Keratinocyte (primary cell): ENCODE data around the gene CDYL. TPM values are rescaled to one million over a fixed set of nuclear protein-coding genes. Genes with fewer than 3 reads are reported as not detected.

Experiments used
- DNase-seq: peaks from one replicate; pipeline ENCODE4 v3.0.0-alpha.2; 2011; ENCODE audit warnings: low read depth, missing footprints, low spot score
- FAIRE-seq: peaks from 2 replicates; lab custom pipeline; 2011; peaks lifted over from hg19 to GRCh38; lab: Jason Lieb, UNC
- H2AFZ ChIP-seq: 2 replicates; pipeline ENCODE4 v1.6.0; 2012; ENCODE audit warnings: low read length, control low read depth, inconsistent platforms; ENCODE audit not compliant: control insufficient read depth
- H3K27ac ChIP-seq: 2 replicates; pipeline ENCODE4 v1.5.1; 2011; ENCODE audit warnings: low read length; ENCODE audit not compliant: control insufficient read depth, insufficient read depth
- H3K27me3 ChIP-seq: 3 replicates; pipeline ENCODE4 v1.6.0; 2011; ENCODE audit warnings: low read length; ENCODE audit not compliant: control insufficient read depth, insufficient read depth; ENCODE audit errors: extremely low read depth
- H3K36me3 ChIP-seq, 2 experiments: 2 replicates in 1 of 2; 3 replicates in 1 of 2; pipeline ENCODE4 v1.5.1; 2011; ENCODE audit warnings: low read length in 2 of 2, mild to moderate bottlenecking in 1 of 2; ENCODE audit not compliant: control insufficient read depth in 2 of 2, insufficient read depth in 2 of 2; ENCODE audit errors: extremely low read depth in 1 of 2
- H3K4me1 ChIP-seq: 3 replicates; pipeline ENCODE4 v1.5.1; 2011; ENCODE audit warnings: low read length; ENCODE audit not compliant: control insufficient read depth, insufficient read depth; ENCODE audit errors: extremely low read depth
- H3K4me2 ChIP-seq: 3 replicates; pipeline ENCODE4 v1.6.0; 2011; ENCODE audit warnings: low read depth, low read length; ENCODE audit not compliant: control insufficient read depth, insufficient read depth; ENCODE audit errors: extremely low read depth
- H3K4me3 ChIP-seq, 3 experiments: fragments of 200-600 bp in 1 of 3; sonication (generic) in 1 of 3; 2 replicates in 2 of 3; 3 replicates in 1 of 3; pipeline ENCODE4 v1.5.1; 2011 to 2016; ENCODE audit warnings: low read length in 3 of 3, mild to moderate bottlenecking in 3 of 3, control low read depth in 2 of 3, inconsistent platforms in 1 of 3, low read depth in 1 of 3, mixed read lengths in 1 of 3, mixed run types in 1 of 3, moderate library complexity in 1 of 3; ENCODE audit not compliant: control insufficient read depth in 2 of 3, insufficient read depth in 2 of 3; ENCODE audit errors: extremely low read depth in 1 of 3
- H3K79me2 ChIP-seq: 2 replicates; pipeline ENCODE4 v1.6.0; 2012; ENCODE audit warnings: low read length; ENCODE audit not compliant: control insufficient read depth, insufficient read depth
- H3K9ac ChIP-seq: 3 replicates; pipeline ENCODE4 v1.6.0; 2011; ENCODE audit warnings: low read length; ENCODE audit not compliant: control insufficient read depth, insufficient read depth; ENCODE audit errors: extremely low read depth
- H3K9me1 ChIP-seq: 3 replicates; pipeline ENCODE4 v1.6.0; 2011; ENCODE audit warnings: low read length; ENCODE audit not compliant: control insufficient read depth, insufficient read depth; ENCODE audit errors: extremely low read depth
- H3K9me3 ChIP-seq: 2 replicates; pipeline ENCODE4 v1.5.1; 2012; ENCODE audit warnings: low read depth, low read length; ENCODE audit not compliant: control insufficient read depth
- H4K20me1 ChIP-seq: 3 replicates; pipeline ENCODE4 v1.6.0; 2011; ENCODE audit warnings: low read length; ENCODE audit not compliant: control insufficient read depth, insufficient read depth; ENCODE audit errors: extremely low read depth
- EZH2 ChIP-seq: IDR thresholded peaks from one replicate; pipeline ENCODE4 v1.6.1; 2012; ENCODE audit warnings: inconsistent platforms, mild to moderate bottlenecking, low read length, moderate library complexity
- dilution Hi-C: fragments of 300-500 bp; cut with MboI; formaldehyde crosslinking; loops from one replicate; pipeline ENCODE4 v1.7.0; 2020; ENCODE audit warnings: low sequenced_read_pairs; ENCODE audit not compliant: extremely low pct_ligation_motif_present
- polyA plus RNA-seq, 5 experiments: library from polyadenylated mRNA; depleted of rRNA in 3 of 5; stranded (reverse) in 3 of 5; stranded (forward) in 1 of 5; unstranded in 1 of 5; fragments of >200 nt; gene quantifications; 1 replicate in 1 of 5; 2 replicates in 3 of 5; 3 replicates in 1 of 5; pipeline versions ENCODE4 v1.2.1 to v1.2.3, GENCODE V29; 2011 to 2012; ENCODE audit warnings: missing spikeins in 2 of 5, low read depth in 1 of 5, low replicate concordance in 1 of 5
- TF ChIP-seq, protein P1 (sequence below), 3 experiments: IDR thresholded peaks in 1 of 3; conservative IDR thresholded peaks in 1 of 3; optimal IDR thresholded peaks in 1 of 3; 2 replicates in 2 of 3; 3 replicates in 1 of 3; pipeline versions ENCODE3 to v1.5.1; 2011; ENCODE audit warnings: low read length in 3 of 3, mild to moderate bottlenecking in 3 of 3, moderate library complexity in 2 of 3, control low read depth in 1 of 3, inconsistent platforms in 1 of 3; ENCODE audit not compliant: insufficient read depth in 2 of 3; ENCODE audit errors: extremely low read depth in 1 of 3

The CDYL gene
- polyA plus RNA-seq, 1 donor (not counting 4 experiments of a cell fraction or from before 2014, with no cell fraction given): 48.0 TPM

DNA sequence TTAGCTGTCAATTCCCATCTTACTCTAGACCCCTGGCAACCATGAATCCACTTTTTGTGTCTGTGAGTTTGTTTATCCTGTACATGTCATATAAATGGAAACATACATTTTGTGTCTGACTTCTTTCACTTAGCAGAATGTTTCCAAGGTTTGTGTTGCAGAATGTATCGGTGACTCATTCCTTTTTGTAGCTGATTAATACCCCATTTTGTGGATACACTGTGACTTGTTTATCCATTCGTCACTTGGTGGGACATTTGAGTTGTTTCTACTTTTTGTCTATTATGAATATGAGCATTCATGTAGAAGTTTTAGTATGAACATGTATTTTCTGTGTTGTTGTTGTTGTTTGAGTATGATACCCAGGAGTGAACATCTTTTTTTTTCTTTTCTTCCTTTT lies 21.4 kb downstream of the CDYL start:
- Histone ChIP-seq H3K36me3 (no peaks in the 10 kb centered on the region), H3K9me1 (peaks cover 3% of the 10 kb centered on the region), H3K27ac (no peak overlapping the region), H3K9ac (no peak overlapping the region), H3K27me3 (no peaks in the 10 kb centered on the region), H3K9me3 (no peaks in the 10 kb centered on the region), H4K20me1 (peaks cover 30% of the 10 kb centered on the region), H3K79me2 (peaks cover 100% of the 10 kb centered on the region), H3K4me2 (no peak overlapping the region), H3K4me3 (no peak overlapping the region), H2AFZ (no peak overlapping the region), H3K4me1 (peaks cover 9% of the 10 kb centered on the region)
- no peak for TF ChIP-seq EZH2
- TF ChIP-seq, protein P1, sequence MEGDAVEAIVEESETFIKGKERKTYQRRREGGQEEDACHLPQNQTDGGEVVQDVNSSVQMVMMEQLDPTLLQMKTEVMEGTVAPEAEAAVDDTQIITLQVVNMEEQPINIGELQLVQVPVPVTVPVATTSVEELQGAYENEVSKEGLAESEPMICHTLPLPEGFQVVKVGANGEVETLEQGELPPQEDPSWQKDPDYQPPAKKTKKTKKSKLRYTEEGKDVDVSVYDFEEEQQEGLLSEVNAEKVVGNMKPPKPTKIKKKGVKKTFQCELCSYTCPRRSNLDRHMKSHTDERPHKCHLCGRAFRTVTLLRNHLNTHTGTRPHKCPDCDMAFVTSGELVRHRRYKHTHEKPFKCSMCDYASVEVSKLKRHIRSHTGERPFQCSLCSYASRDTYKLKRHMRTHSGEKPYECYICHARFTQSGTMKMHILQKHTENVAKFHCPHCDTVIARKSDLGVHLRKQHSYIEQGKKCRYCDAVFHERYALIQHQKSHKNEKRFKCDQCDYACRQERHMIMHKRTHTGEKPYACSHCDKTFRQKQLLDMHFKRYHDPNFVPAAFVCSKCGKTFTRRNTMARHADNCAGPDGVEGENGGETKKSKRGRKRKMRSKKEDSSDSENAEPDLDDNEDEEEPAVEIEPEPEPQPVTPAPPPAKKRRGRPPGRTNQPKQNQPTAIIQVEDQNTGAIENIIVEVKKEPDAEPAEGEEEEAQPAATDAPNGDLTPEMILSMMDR (optimal IDR thresholded peaks at IDR 0.05 in 1 of 3, IDR thresholded peaks at IDR 0.05 in 1 of 3, conservative IDR thresholded peaks at IDR 0.05 in 1 of 3; ENCODE audit: extremely low read depth in 1 of 3, insufficient read depth in 2 of 3, low read length in 3 of 3): no peak
- FAIRE-seq: no peak
- dilution Hi-C loops: no loop called here
- no peak for DNase-seq

DNA sequence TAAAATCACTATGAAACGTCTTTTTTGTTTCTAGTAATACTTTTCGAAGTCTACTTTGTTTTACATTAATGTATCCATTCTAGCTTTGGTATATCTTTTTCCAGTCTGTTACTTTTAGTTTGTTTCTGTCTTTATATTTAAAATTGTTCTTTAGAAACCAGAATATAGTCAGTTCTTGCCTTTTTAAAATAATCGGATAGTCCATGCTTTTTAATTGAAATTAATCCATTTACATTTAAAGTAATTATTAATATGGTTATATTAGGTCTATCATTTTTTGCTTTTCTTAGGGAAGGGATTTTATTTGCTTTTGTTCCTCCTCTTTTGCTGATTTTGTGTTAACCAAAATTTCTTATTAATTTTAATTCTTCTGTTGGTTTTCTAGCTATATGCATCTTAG lies 23.7 kb downstream of the CDYL start:
- TF ChIP-seq, protein P1 (optimal IDR thresholded peaks at IDR 0.05 in 1 of 3, IDR thresholded peaks at IDR 0.05 in 1 of 3, conservative IDR thresholded peaks at IDR 0.05 in 1 of 3; ENCODE audit: extremely low read depth in 1 of 3, insufficient read depth in 2 of 3, low read length in 3 of 3): no peak
- no peak for TF ChIP-seq EZH2

More for the DNA sequence above, 23.7 kb downstream of the CDYL start:
- no peaks in the 10 kb centered on the region for H3K9me3 ChIP-seq
- FAIRE-seq (no peak), DNase-seq (no peak)
- H3K9ac ChIP-seq: no peak overlapping the region
- H3K36me3 ChIP-seq: no peaks in the 10 kb centered on the region
- no peak overlapping the region for H3K4me2 ChIP-seq
- dilution Hi-C loops: no loop called here
- H3K27me3 ChIP-seq: no peaks in the 10 kb centered on the region
- H3K4me1 ChIP-seq: peaks cover 26% of the 10 kb centered on the region
- no peak overlapping the region for H3K27ac ChIP-seq
- peaks cover 98% of the 10 kb centered on the region for H3K79me2 ChIP-seq
- peaks cover 9% of the 10 kb centered on the region for H3K9me1 ChIP-seq
- H2AFZ ChIP-seq: no peak overlapping the region
- H3K4me3 ChIP-seq: no peak overlapping the region
- peaks cover 35% of the 10 kb centered on the region for H4K20me1 ChIP-seq
